HG03103 (cell line): ENCODE results near the gene ARRB1.
"Not testable (repeated sequence)": the region's sequence is repeated elsewhere in the genome, so short reads cannot be mapped to it uniquely, and the experiment has no call there.

Source experiments
- ATAC-seq: cut with Tn5 transposase; IDR thresholded peaks from one replicate; pipeline ENCODE4 v1.9.1; 2021; ENCODE audit warnings: low read depth; ENCODE audit not compliant: unreplicated experiment

ARRB1 gene

GRCh38 chr11:75325713-75326438, 25.6 kb downstream of the ARRB1 start:
- no peak for ATAC-seq

DNA sequence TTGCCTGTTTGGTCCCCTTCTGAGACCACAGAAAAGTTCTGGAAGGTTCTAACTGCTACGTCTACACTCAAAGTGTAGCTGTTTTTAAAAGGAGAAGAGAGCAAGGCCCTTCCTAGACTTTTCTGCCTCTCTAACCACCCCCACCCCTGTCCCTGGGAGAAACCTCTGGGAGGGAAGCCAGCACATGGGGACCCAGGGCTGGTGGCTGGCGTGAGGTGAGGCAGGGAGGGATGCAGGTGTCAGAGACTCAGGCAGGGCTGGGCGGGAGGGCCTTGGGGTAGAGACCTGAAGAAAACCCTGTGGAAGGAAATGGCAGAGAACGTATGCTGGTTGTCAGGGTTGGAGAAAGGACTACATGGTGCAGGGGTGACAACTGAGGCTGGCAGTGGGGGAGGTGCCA, 26.7 kb downstream of the ARRB1 start:
- no peak for ATAC-seq

GRCh38 chr11:75324189-75324588, 27.3 kb downstream of the ARRB1 start:
- no peak for ATAC-seq

- ATAC-seq: no peak
Measured at GRCh38 chr11:75323609-75324008, 27.9 kb downstream of the ARRB1 start.

GRCh38 chr11:75320643-75321042, 30.8 kb downstream of the ARRB1 start:
- ATAC-seq: no peak

DNA sequence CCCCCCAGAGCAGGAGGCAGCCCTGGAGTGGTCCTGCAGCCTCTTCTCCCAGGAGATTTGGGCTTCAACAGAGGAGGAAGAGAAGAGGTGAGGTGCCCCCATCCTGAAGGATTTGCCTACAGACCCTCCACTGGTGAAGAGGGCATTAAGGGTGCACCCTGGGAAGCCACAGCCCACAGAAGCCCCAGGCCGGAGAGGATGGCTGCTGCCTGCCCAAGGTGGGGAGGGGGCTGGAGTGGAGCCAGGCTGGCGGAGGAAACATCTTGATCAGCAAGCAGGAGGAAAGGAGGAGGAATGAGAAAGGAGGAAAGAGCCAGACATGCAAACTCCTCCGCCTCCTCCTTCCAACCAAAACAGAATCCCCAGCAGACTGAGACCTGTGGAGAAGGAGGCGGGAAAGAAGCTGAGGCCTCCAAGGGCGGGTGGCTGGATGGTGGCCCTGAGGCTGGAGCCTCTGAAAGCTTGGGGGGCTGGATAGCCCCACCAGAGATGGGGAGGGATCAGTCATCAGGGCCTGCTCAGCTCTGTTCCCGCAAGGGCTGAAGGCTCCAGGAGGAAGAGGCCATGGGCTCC, 31.3 kb downstream of the ARRB1 start:
- ATAC-seq: no peak

DNA sequence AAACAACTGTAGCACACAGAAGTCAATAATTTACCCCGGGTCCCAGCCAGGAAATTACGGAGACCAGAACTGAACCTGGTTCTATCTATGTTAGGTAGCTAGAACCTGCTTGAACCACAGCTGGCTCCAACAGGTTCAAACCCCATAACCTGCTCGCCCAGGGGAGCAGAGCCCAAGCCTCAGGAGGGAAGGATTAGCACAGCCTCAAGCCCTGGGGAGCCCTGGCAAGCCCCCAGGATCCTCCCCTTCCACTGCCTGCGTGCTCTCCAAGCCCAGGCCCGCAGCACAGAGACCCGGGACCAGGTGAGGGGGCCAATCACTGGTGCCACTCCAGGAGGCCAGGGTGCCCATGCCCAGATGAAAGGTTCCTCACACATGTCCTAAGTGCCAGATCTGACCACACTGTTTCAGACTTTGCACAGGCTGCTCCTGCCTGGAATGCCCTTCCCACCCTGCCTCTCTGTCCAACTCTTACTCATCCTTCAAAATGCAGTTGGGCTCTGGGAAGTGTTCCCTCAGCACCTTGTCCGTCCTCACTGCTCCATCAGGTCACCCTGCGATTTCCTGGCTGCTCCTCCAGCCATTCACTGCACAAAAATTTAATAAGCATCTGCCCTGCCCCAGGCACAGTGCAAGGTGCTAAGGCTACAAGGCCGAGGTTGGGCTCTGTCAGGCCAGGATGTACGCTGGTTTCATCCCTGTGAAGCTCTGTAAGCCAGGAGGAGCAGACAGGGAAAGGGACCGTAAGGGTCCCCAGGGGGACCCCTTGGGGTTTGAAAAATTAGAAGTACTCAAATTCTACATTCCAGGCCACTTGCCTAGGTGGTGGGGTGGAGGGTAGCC, 32.2 kb downstream of the ARRB1 start:
- ATAC-seq: no peak

DNA sequence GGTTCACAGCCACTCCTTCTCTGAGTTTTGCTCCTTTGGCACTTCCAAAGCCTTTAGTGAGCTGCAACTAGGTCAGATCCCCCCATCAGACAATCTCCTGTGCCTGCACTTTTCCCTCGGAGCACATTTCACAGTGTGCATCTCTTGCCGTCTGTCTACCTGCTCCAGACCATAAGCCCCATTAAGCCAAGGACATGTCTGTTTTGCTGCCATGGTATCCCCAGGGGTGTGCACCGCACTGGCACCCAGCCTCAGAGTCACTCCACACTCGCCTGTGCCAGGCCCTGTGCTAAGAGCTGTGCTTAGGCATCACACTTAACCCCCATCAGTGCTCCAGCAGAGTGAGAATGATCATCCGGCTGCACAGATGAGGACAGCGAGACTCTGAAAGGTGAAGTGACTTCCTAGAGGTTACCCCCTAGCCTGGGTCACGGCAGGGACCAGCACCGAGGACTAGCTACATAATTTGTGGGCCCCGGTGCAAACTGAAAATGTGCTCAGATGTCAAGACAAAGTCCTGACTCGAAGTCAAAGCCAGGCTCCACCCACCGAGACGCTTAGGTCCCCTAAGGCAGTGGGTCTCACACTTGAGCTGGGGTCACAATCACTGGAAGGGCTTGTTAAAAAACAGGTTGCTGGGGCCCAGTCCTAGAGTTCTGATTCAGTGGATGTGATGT, 33.9 kb downstream of the ARRB1 start:
- ATAC-seq: no peak

DNA sequence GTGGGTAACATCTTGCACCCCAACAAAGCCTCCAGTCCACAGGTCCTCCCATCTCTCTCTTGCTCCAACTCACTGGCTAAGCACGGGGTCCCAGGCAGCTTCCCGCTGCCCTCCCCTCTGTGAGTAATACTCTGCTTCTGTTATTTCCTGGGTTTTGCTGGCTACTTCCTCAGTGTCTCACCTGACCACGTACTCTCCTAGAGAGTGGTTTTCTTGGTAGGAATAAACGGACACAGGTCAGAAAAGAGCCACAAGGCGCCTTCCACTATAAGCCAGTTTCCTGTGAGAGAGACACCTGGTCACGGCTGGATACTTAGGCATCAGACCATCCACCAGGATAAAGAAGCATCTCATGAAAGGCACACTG, 36.0 kb downstream of the ARRB1 start:
- ATAC-seq: no peak

- no peak for ATAC-seq
Measured at GRCh38 chr11:75314771-75315438, 36.6 kb downstream of the ARRB1 start.

- no peak for ATAC-seq
Measured at GRCh38 chr11:75313513-75314272, 37.8 kb downstream of the ARRB1 start.

- ATAC-seq: no peak
Measured at GRCh38 chr11:75312346-75312745, 39.1 kb downstream of the ARRB1 start.

GRCh38 chr11:75311858-75312288, 39.6 kb downstream of the ARRB1 start:
- no peak for ATAC-seq

GRCh38 chr11:75308986-75309385, 42.5 kb downstream of the ARRB1 start:
- no peak for ATAC-seq

GRCh38 chr11:75308116-75308515, 43.3 kb downstream of the ARRB1 start:
- ATAC-seq: no peak

DNA sequence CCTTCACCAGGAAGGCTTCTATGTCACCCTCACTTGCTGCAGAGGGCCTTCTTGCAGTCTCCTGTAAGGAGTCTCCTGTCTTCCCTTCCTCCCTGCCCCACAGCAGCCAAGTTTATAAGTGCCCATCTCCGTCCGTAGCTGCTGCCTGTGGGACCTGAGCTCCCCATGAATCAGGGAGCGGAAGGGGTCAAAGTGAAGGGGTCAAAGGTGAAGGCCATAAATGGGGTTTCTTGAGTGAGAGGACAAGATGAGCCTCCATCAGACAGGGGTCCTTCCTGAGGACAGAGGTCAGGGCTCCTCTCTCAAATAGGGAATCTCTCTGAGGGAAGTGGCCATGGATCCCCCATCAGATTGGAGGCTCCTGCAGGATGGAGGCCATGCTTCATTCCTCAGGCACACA, 44.4 kb downstream of the ARRB1 start:
- no peak for ATAC-seq

- no peak for ATAC-seq
Measured at GRCh38 chr11:75306529-75306928, 44.9 kb downstream of the ARRB1 start.

- no peak for ATAC-seq
Measured at GRCh38 chr11:75305993-75306392, 45.5 kb downstream of the ARRB1 start.

- no peak for ATAC-seq
Measured at GRCh38 chr11:75305452-75305851, 46.0 kb downstream of the ARRB1 start.

- not testable (repeated sequence) for ATAC-seq
Measured at GRCh38 chr11:75304941-75305340, 46.5 kb downstream of the ARRB1 start.
